IPS DF 6.9 (cell line): ENCODE data around the gene SIK2.
"Not testable (repeated sequence)": the region's sequence is repeated elsewhere in the genome, so short reads cannot be mapped to it uniquely, and the experiment has no call there.

Experiments
- DNase-seq: peaks from one replicate; pipeline ENCODE4 v3.0.0-alpha.2; 2013; ENCODE audit warnings: low read depth, low spot score
- H3K27ac ChIP-seq: one replicate; pipeline ENCODE4 v1.5.1; 2013; ENCODE audit warnings: low read length, control low read depth
- H3K27me3 ChIP-seq: 2 replicates; pipeline ENCODE4 v1.6.1; 2013; ENCODE audit warnings: mild to moderate bottlenecking, low read length; ENCODE audit not compliant: control insufficient read depth, insufficient read depth
- H3K36me3 ChIP-seq: 2 replicates; pipeline ENCODE4 v1.6.1; 2013; ENCODE audit warnings: low read length; ENCODE audit not compliant: control insufficient read depth, insufficient read depth
- H3K4me1 ChIP-seq: 2 replicates; pipeline ENCODE4 v1.6.1; 2013; ENCODE audit warnings: low read length; ENCODE audit not compliant: control insufficient read depth, insufficient read depth
- H3K4me3 ChIP-seq: 2 replicates; pipeline ENCODE4 v1.5.1; 2013; ENCODE audit warnings: mild to moderate bottlenecking, low read length
- H3K9me3 ChIP-seq: 2 replicates; pipeline ENCODE4 v1.6.1; 2013; ENCODE audit warnings: low read length, inconsistent platforms; ENCODE audit not compliant: control insufficient read depth, insufficient read depth
- WGBS: extraction: QIAGEN DNeasy Blood & Tissue Kit; methylation state at CpG from one replicate; pipeline ENCODE4 v1.1.7; 2013; ENCODE audit warnings: mixed read lengths, missing lambda C conversion rate; ENCODE audit not compliant: insufficient read length, insufficient coverage; 5-methylcytosine and 5-hydroxymethylcytosine counted together

The SIK2 gene

GRCh38 chr11:111714522-111714921 lies 112.3 kb downstream of the SIK2 start:
- WGBS: no CpG with 5 or more reads among the region's 4 CpGs
- H3K9me3 ChIP-seq: no peaks in the 10 kb centered on the region
- no peak overlapping the region for H3K27ac ChIP-seq
- no peak for DNase-seq
- peaks cover 2% of the 10 kb centered on the region; the same call in 1 of the 2 replicates for H3K4me1 ChIP-seq
- H3K4me3 ChIP-seq: no peak overlapping the region
- peaks cover 3% of the 10 kb centered on the region; the same call in 1 of the 2 replicates for H3K36me3 ChIP-seq
- H3K27me3 ChIP-seq: no peaks in the 10 kb centered on the region

GRCh38 chr11:111715142-111715816 lies 113.0 kb downstream of the SIK2 start:
- H3K9me3 ChIP-seq: no peaks in the 10 kb centered on the region
- no peak overlapping the region for H3K27ac ChIP-seq
- H3K4me1 ChIP-seq: peaks cover 2% of the 10 kb centered on the region; the same call in 1 of the 2 replicates
- DNase-seq: no peak
- H3K27me3 ChIP-seq: no peaks in the 10 kb centered on the region
- no CpG with 5 or more reads among the region's 5 CpGs for WGBS
- H3K36me3 ChIP-seq: peaks cover 4% of the 10 kb centered on the region; the same call in 1 of the 2 replicates
- no peak overlapping the region for H3K4me3 ChIP-seq

GRCh38 chr11:111717660-111718059 lies 115.4 kb downstream of the SIK2 start:
- DNase-seq: not testable (repeated sequence)

GRCh38 chr11:111718436-111718835 lies 116.2 kb downstream of the SIK2 start:
- peaks cover 10% of the 10 kb centered on the region; the same call in 1 of the 2 replicates for H3K36me3 ChIP-seq
- H3K4me3 ChIP-seq: no peak overlapping the region
- no peaks in the 10 kb centered on the region for H3K9me3 ChIP-seq
- DNase-seq: no peak
- H3K27ac ChIP-seq: no peak overlapping the region
- peaks cover 2% of the 10 kb centered on the region; the same call in 1 of the 2 replicates for H3K4me1 ChIP-seq
- no peaks in the 10 kb centered on the region for H3K27me3 ChIP-seq
- no CpG with 5 or more reads among the region's 6 CpGs for WGBS

More at GRCh38 chr11:111717660-111718059, 115.4 kb downstream of the SIK2 start:
- not testable (repeated sequence) for H3K27ac ChIP-seq, H3K4me1 ChIP-seq, H3K9me3 ChIP-seq, H3K27me3 ChIP-seq, H3K4me3 ChIP-seq
- WGBS: no CpG with 5 or more reads among the region's 3 CpGs
- peaks cover 10% of the 10 kb centered on the region; the same call in 1 of the 2 replicates for H3K36me3 ChIP-seq

GRCh38 chr11:111718859-111719258 lies 116.6 kb downstream of the SIK2 start:
- no CpG with 5 or more reads among the region's 5 CpGs for WGBS
- H3K9me3 ChIP-seq: no peaks in the 10 kb centered on the region
- no peak for DNase-seq
- H3K4me3 ChIP-seq: no peak overlapping the region; the same call in 1 of the 2 replicates
- peaks cover 10% of the 10 kb centered on the region; the same call in 1 of the 2 replicates for H3K36me3 ChIP-seq
- no peak overlapping the region for H3K27ac ChIP-seq
- H3K27me3 ChIP-seq: no peaks in the 10 kb centered on the region
- peaks cover 2% of the 10 kb centered on the region; the same call in 1 of the 2 replicates for H3K4me1 ChIP-seq

GRCh38 chr11:111719379-111719778 lies 117.1 kb downstream of the SIK2 start:
- peaks cover 2% of the 10 kb centered on the region; the same call in 1 of the 2 replicates for H3K4me1 ChIP-seq
- no peak for DNase-seq
- no peak overlapping the region for H3K27ac ChIP-seq
- peaks cover 10% of the 10 kb centered on the region; the same call in 1 of the 2 replicates for H3K36me3 ChIP-seq
- no peaks in the 10 kb centered on the region for H3K27me3 ChIP-seq
- no peaks in the 10 kb centered on the region for H3K9me3 ChIP-seq
- H3K4me3 ChIP-seq: no peak overlapping the region
- WGBS: no CpG with 5 or more reads among the region's 2 CpGs

GRCh38 chr11:111720801-111721494 lies 118.7 kb downstream of the SIK2 start:
- DNase-seq: no peak
- peaks cover 2% of the 10 kb centered on the region; the same call in 1 of the 2 replicates for H3K4me1 ChIP-seq
- H3K27me3 ChIP-seq: no peaks in the 10 kb centered on the region
- H3K27ac ChIP-seq: no peak overlapping the region
- H3K36me3 ChIP-seq: peaks cover 12% of the 10 kb centered on the region; the same call in 1 of the 2 replicates
- no CpG with 5 or more reads among the region's 7 CpGs for WGBS
- no peaks in the 10 kb centered on the region for H3K9me3 ChIP-seq
- H3K4me3 ChIP-seq: no peak overlapping the region

- no peaks in the 10 kb centered on the region for H3K27me3 ChIP-seq
- H3K9me3 ChIP-seq: no peaks in the 10 kb centered on the region
- peaks cover 12% of the 10 kb centered on the region; the same call in 1 of the 2 replicates for H3K36me3 ChIP-seq
- no peak for DNase-seq
- H3K4me1 ChIP-seq: peaks cover 2% of the 10 kb centered on the region; the same call in 1 of the 2 replicates
- no peak overlapping the region for H3K4me3 ChIP-seq
- WGBS: no CpG with 5 or more reads among the region's 8 CpGs
- no peak overlapping the region for H3K27ac ChIP-seq
Observed at GRCh38 chr11:111722501-111722900, 120.3 kb downstream of the SIK2 start.

- peaks cover 2% of the 10 kb centered on the region; the same call in 1 of the 2 replicates for H3K4me1 ChIP-seq
- no peak for DNase-seq
- WGBS: no CpG with 5 or more reads among the region's 15 CpGs
- H3K27ac ChIP-seq: no peak overlapping the region
- peaks cover 12% of the 10 kb centered on the region; the same call in 1 of the 2 replicates for H3K36me3 ChIP-seq
- no peaks in the 10 kb centered on the region for H3K27me3 ChIP-seq
- H3K4me3 ChIP-seq: no peak overlapping the region
- no peaks in the 10 kb centered on the region for H3K9me3 ChIP-seq
Observed at GRCh38 chr11:111723595-111723994, 121.3 kb downstream of the SIK2 start.

- WGBS: no CpG with 5 or more reads among the region's 11 CpGs
- Histone ChIP-seq H3K27ac (no peak overlapping the region), H3K9me3 (no peaks in the 10 kb centered on the region), H3K36me3 (peaks cover 9% of the 10 kb centered on the region; the same call in 1 of the 2 replicates), H3K4me3 (no peak overlapping the region), H3K4me1 (no peaks in the 10 kb centered on the region), H3K27me3 (no peaks in the 10 kb centered on the region)
- DNase-seq: no peak
Observed at GRCh38 chr11:111724615-111725129, 122.4 kb downstream of the SIK2 start.
